ENCODE measurements around the gene MRPS12.

Gene MRPS12

DNA sequence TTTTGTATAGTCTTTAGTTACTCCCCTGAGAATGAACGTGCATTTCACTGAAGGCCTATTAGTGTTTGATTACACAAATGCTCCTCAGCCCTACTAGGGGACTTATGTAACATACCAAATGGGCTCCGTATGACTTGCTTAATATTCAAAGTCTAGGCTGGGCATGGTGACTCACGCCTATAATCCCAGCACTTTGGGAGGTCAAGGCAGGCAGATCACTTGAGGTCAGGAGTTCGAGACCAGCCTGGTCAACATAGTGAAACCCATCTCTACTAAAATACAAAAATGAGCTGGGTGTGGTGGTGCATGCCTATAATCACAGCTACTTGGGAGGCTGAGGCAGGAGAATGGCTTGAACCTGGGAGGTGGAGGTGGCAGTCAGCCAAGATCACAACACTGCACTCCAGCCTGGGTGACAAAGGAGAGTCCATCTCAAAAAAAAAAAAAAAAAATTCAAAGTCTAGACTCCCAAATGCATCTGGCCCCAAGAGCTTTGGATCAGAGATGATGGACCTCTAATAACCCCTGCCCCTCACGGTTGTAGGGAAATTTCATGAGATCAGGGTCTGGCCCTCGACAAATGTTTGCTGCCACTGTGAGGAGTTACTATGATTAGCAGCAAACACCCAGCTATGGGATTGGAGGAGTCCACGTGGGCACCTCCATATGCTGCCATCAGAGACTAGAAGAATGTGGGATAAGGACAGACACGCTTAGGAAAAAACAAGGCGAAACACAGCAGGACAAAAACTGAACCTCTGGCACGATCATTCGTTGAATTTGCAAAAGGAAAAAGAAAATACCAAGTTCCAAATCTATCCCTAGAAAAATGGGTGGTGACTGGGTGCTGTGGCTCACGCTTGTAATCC is 40.2 kb downstream of the MRPS12 start:
- in situ Hi-C loops (cut with MboI; ENCODE audit: low sequenced_read_pairs): no loop called here

DNA sequence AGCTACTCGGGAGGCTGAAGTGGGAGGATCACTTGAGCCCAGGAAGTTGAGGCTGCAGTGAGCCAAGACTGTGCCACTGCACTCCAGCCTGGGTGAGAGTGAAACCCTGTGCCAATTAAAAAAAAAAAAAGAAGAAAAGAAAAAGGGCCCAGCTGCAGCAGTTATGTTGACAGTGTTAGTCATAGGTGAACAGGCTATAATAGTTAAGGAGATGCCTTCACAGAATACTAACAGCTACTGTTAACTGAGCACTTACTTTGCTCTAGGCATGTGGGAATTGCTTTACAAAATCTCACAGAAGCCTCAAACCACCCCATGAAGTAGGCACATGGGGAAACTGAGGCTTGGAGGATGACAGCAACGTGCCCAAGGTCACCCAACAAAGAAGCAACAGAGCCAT is 40.9 kb downstream of the MRPS12 start:
- in situ Hi-C loops (cut with MboI; ENCODE audit: low sequenced_read_pairs): no loop called here

DNA sequence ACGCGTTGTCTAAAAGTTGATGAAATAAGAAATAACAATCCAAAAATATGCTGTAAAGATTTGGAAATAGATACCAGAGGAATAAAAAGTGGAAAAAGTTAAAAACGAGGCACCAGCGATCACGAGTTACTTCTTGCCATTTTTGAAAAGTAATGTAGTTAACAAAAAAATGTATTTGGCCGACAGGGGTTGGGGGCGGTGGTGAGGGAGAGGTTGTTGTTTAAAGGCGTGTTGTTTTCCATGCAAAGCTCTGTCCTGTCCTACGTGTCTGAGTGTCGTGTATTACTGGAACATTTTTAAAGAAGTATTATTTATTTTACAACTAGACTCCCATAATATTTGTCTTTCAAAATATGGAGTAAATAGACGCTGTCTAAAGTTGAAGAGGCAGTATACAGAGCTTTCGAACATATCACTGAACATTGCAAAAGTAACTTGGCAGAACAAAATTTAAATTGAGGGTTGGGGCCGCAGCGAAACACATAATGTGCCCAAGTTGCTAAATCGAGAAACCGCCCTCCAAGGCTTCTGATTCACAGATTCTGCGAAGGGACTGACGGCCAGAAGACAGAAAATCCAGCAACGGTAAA is 44.0 kb downstream of the MRPS12 start:
- in situ Hi-C loops (cut with MboI; ENCODE audit: low sequenced_read_pairs): no loop called here

DNA sequence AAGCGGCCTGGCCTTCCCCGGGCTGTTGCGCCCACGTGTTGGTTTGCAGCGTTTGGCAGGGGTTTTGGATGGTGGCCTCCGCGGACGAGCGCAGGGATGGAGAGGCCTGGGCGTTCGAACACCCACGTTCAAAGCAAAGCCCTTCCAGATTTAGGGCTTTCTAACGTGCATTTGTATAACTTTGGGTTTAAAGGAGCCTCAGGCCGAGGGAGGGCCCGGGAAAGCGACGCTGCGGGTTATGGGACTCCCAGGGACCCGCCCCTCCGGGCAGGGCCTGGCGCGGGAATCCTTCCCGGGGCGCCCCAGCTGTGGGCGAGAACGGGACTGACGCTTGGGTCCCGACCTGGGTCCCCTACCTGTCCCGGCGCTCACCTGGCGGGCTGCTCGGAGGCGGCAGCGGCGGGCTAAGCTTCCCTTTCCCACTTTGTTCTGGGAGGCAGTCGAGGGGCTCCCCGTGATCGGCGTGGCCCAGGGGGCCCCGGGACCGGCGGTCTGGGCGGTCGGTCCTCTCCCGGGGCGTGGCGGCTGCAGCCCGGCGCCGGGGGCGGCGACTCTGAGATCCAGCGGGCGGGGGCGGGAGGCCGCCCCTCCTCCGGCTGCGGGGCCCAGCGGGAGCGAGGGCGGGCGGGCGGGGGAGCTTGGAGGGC is 44.6 kb downstream of the MRPS12 start, which contains the start of gene FBXO17:
TSS of gene FBXO17 (minus strand) at position 529 of the 647 bp plus-strand sequence. CDS start 25,423 bp downstream, outside the sequence.
- in situ Hi-C loops (cut with MboI; ENCODE audit: low sequenced_read_pairs): no loop called here

- in situ Hi-C loops (cut with MboI; ENCODE audit: low sequenced_read_pairs): no loop called here
Measured at GRCh38 chr19:38975861-38976271, 45.1 kb downstream of the MRPS12 start.

- in situ Hi-C loops (cut with MboI; ENCODE audit: low sequenced_read_pairs): no loop called here
Measured at GRCh38 chr19:38977445-38978325, 46.9 kb downstream of the MRPS12 start.

- in situ Hi-C loops (cut with MboI; ENCODE audit: low sequenced_read_pairs): no loop called here
Measured at GRCh38 chr19:38978326-38978689, 47.6 kb downstream of the MRPS12 start.

- in situ Hi-C loops (cut with MboI; ENCODE audit: low sequenced_read_pairs): no loop called here
Measured at GRCh38 chr19:38979812-38980211, 49.1 kb downstream of the MRPS12 start.

- in situ Hi-C loops (cut with MboI; ENCODE audit: low sequenced_read_pairs): no loop called here
Measured at GRCh38 chr19:38980583-38981374, 50.0 kb downstream of the MRPS12 start.

All from hTERT RPE-1 (cell line).